ENCODE results near the gene OGG1.

Gene OGG1

GRCh38 chr3:9787714-9788113 lies 38.0 kb downstream of the OGG1 start:
- DNase-seq: no peak

GRCh38 chr3:9791127-9791526 lies 41.4 kb downstream of the OGG1 start:
- no peak for DNase-seq

- no peak for DNase-seq
Observed at GRCh38 chr3:9791790-9792404, 42.1 kb downstream of the OGG1 start.

GRCh38 chr3:9792405-9793160 lies 42.8 kb downstream of the OGG1 start, which contains the start of the genes ARPC4 and TADA3:
TSS of gene ARPC4 (plus strand) at chr3:9793082. CDS start at chr3:9793122, 40 bp downstream.
TSS of gene TADA3 (minus strand) at chr3:9792473. CDS start at chr3:9791466, 1,007 bp downstream.
- DNase-seq: peak; percentile 92

- no peak for DNase-seq
Observed at GRCh38 chr3:9793161-9793781, 43.5 kb downstream of the OGG1 start.

- no peak for DNase-seq
Observed at GRCh38 chr3:9794400-9794799, 44.6 kb downstream of the OGG1 start.

- no peak for DNase-seq
Observed at GRCh38 chr3:9795207-9795606, 45.5 kb downstream of the OGG1 start.

GRCh38 chr3:9797196-9797945 lies 47.6 kb downstream of the OGG1 start:
- DNase-seq: no peak

- no peak for DNase-seq
Observed at GRCh38 chr3:9800529-9800928, 50.8 kb downstream of the OGG1 start.

- no peak for DNase-seq
Observed at GRCh38 chr3:9803494-9803893, 53.7 kb downstream of the OGG1 start.

GRCh38 chr3:9804996-9805395 lies 55.2 kb downstream of the OGG1 start:
- DNase-seq: no peak

GRCh38 chr3:9806137-9806536 lies 56.4 kb downstream of the OGG1 start:
- no peak for DNase-seq
